Fibroblast of skin of left quadriceps (primary cell): ENCODE data around the gene MRPL20.
"Not testable (repeated sequence)": the region's sequence is repeated elsewhere in the genome, so short reads cannot be mapped to it uniquely, and the experiment has no call there.

Experiments used
- DNase-seq, 2 experiments: peaks; one replicate each; pipeline ENCODE4 v3.0.0-alpha.2; 2013; ENCODE audit warnings: low read depth in 2 of 2

MRPL20 gene

DNA sequence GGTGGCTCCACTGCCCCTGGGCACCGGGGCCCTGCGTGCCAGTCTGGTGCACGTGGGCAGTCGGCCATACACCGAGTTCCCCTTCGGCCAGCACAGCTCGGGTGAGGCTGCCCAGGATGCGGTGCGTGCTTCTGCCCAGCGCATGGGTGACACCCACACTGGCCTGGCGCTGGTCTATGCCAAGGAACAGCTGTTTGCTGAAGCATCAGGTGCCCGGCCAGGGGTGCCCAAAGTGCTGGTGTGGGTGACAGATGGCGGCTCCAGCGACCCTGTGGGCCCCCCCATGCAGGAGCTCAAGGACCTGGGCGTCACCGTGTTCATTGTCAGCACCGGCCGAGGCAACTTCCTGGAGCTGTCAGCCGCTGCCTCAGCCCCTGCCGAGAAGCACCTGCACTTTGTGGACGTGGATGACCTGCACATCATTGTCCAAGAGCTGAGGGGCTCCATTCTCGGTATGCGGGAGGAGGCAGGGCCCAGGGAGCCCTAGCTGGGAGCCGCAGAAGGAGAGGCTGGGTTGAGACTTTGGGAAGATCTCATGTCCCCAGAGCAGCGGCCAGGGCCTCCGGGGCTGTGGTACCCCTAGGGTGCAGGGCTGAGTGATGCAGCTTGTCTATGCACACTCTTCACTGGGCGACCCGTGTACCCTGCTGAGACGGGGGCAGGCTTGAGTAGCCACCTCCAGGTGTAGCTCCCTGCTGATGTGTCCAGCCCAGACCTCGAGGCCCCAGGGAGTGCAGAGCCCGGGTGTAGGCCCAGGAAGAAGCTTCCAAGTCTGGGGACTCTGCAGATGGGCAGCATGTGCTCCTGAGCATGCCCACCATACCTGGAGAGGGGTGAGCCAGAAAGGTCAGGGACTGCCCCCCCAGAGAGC lies 30.2 kb upstream of the MRPL20 start:
- no peak for DNase-seq

DNA sequence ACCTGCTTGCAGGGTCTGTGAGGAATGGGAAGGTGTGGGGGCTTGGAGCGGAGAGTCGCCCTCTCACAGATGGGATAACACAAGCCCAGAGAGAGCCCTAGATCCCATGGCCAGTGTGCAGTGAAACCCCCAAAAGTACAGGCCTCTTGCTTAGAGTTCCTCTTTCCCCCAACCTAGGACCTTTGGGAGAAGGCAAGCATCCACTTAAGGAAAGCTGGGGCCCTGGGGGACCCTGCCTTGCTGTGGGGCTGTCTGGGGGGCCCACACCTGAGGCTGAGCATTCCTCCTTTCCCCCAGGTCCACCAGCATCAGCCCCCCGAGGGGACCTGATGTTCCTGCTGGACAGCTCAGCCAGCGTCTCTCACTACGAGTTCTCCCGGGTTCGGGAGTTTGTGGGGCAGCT lies 29.5 kb upstream of the MRPL20 start:
- no peak for DNase-seq

DNA sequence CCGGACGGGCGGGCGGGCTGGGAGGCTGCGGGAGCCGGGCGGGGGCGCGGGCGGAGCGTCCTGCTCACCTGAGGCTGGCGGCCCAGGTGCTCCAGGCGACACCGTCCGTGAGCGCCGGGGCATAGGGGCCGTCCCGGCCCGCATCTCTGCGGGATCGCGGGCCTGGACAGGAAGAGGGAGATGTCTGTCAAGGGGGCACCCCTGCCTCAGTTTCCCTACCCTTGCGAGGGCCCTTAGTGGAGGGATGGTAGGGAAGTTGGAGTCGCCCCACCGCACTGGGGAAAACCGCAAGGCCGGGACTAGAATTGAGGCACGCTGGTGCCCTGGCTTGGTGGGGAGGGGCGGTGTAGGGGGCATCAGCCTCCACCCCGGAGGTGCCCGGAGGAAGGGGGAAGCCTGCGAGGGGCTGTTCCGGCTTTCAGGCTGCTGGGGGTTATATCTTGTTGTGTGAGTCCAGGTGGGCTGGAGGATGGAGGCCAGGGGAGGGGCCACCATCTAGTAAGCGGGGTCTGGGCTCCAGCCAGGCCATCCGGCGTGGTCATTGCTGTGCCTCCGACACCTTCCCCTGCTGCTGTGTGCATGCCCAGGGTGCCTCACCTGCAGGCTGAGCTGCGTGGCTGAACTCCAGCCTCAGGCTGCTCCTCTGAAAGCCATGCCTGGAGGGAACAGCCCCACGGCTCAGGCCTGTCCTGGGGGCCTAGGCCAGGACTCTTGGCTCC lies 29.0 kb upstream of the MRPL20 start:
- no peak for DNase-seq

DNA sequence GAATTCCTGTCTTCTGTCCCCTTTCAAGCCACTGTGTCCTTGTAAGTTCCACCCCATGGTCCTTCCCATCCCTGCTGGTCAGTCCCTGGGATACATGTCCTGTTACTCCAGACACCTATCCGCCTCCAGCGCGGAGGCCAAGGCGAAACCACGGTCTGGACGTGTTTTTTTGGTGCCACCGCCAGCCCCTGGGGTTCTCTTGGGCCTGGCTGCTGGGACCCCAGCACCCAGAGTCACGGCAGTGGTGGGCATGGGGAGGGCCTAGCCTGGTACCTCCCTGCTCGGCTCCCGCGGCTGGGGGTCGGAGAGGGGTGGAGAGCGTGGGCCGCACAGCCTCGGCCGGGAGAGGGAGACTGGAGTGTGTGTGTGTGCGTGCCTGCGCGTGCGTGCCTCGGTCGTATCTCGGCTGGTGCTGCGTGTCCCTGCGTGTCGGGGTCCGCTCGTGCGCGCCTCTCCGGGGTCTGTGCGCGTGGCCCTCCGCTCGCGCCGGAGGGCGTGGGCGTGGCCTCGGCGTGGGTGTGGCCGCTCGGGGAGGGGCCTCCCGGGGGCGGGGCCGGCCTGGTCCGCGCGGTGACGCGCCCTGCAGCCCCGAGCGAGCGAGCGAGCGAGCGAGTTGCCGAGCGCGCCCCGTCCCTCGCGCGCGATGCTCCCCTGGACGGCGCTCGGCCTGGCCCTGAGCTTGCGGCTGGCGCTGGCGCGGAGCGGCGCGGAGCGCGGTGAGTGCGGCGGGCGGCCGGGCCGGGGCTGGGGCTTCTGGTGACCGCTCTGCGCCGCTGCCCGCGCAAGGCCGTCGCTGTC lies 28.2 kb upstream of the MRPL20 start, which contains the start of gene VWA1:
Gene VWA1 (plus strand): TSS at position 585 of the 798 bp plus-strand sequence. CDS start 59 bp downstream, at position 644.
- DNase-seq, result peak; percentile 39 to 44

DNA sequence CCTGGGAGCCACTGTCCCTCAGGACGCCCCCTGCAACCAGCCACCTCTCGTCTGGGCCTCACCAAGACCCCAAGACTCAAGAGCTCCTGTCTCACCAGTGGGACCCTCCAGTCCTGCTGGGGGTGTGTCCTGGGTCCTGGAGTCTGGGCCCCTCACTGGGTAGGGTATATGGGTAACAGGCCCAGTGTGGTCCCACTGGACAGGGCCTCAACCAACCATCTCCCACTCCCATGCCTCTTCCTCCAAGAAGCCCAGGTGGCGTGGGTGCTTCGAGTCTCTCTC lies 27.7 kb upstream of the MRPL20 start:
- no peak for DNase-seq

DNA sequence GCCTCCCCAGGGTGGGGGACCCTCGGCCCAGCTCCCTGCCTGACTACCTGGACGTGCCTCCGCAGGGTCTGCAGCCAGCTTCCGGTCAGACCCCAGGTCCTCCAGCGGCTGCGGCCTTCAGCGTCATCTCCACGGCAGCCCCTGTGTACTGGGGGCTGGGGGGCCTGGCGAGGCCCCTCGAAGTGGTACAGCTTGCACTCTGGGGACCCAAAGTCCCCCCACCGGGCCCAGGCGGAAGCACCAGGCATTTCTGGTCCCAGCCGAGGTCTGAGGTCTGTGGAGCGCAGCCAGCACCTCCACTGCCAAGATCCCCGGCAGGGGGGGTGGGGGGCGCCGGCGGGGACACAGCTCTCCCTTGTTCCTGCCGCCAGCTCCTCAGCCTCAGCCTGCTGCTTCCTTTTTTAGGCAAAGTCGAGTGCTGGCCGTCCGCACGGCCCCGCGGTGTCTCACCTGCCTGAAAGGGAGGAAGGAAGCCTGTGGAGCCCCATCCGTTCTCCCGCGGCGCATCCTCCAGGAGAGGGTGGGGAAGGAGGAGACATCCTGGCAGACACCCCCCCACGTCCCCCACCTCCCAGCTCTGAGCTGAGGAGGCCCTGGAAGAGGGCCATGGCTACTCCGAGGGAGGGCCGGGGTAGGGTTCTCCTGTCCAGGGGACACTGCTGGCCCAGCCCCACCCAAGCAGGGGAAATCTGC lies 27.2 kb upstream of the MRPL20 start:
- DNase-seq, result no peak

DNA sequence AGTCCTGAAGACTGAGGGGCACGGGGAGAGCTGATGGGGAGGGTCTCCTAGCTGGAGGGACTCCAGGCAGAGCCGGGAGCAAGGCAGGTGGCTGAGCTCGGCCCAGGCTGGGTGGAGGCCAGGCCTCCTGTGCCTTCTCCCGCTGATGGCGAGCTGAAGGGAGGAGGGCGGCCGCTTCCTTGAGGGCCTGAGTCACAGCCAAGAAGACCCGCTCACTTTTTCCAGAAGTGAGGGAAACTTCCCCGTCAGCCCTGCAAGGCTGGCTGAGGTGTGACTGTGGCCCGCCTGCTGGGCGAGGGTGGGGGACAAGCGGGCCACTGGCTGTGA lies 26.7 kb upstream of the MRPL20 start:
- DNase-seq, result no peak

DNA sequence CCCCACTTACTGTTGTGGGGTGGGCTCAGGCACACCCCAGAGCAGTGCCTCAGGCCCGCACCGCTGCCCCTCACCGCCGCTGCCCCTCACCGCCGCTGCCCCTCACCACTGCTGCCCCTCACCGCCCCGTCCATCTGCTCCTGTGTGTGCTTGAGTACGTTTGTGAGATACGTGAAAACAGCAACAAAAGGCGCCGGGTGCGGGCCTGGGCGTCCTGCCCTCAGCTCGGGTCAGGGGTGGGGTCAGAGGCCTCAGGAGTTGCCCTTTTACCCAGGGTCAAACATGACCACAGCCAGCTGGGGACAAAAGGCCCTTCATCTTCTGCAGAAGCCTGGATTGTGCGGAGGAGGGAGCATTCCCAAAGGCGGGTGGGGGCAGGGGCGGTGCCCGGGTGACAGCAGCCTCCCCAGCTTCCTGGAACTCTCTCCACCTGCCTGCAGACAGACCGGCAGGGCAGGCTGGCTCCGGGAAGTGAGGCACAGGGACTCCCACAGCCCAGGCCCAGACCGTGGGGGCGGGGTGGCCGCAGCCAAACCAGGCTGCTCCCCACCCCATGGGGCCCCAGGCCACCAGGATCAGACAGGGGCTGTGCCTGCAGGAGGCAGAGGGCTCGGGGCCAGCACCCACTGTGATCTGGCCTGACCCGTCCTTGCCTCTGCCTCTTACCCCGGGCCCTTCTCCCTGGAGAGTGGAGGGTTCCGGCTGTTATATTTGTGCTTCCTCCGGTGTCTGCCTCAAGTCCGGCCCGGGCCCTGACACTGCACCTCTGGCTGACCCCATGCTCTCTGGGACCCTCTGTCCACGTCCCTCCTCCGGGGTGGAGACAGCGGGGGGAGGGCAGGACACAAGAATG lies 26.1 kb upstream of the MRPL20 start:
- no peak for DNase-seq

DNA sequence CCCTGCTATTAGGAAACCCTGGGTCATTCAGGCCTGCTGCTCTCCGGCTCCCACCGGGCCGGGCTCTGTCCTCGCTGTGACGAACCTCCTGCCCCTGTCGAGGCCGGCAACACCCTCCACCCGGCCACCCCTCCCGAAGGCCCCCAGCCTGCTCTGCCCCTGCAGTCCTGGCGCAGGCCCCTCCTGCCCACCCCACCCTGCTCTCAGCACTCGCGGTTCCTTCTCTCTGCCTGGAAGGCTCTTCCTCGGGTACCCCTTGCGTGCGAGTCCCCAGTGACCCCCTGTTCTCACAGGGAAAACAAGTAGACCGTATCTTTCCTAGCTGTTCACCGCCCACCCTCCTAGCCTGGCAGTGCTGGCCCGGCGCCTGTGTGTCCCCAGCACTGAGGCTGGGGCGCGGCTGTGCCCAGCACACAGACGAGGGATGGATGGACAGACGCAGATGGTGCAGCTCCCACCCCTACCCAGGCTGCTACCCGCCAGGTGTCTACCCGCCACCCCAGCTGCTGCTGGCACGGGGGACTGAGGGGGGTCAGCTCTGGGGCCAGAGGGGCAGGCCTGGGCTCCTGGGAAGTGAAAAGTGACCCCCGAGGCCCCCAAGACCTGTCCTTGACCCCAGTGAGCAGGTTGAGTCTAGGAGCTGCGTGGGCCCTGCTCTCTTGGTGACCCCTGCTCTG lies 25.3 kb upstream of the MRPL20 start:
- DNase-seq, result no peak

DNA sequence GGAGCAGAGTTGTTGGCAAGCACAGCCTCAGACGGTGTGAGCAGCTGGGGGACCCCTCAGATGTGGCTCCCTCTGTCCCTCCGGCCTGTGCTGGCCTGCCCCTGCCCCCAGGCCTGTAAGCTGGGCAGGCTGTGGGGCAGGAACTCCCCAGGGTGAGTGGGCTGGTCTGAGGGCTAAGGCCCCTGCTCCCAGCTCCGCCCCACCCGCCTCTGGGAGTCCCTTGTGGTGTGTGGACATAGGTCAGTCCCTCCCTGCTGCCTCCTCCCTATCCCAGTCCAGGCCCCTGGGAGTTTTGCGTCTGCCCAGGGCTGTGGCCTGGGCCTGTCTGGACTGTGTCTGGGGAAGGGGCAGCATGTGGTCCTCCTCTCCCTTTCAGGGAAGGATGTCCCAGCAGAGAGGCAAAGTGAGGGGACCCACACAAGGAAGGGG lies 24.8 kb upstream of the MRPL20 start:
- no peak for DNase-seq

DNA sequence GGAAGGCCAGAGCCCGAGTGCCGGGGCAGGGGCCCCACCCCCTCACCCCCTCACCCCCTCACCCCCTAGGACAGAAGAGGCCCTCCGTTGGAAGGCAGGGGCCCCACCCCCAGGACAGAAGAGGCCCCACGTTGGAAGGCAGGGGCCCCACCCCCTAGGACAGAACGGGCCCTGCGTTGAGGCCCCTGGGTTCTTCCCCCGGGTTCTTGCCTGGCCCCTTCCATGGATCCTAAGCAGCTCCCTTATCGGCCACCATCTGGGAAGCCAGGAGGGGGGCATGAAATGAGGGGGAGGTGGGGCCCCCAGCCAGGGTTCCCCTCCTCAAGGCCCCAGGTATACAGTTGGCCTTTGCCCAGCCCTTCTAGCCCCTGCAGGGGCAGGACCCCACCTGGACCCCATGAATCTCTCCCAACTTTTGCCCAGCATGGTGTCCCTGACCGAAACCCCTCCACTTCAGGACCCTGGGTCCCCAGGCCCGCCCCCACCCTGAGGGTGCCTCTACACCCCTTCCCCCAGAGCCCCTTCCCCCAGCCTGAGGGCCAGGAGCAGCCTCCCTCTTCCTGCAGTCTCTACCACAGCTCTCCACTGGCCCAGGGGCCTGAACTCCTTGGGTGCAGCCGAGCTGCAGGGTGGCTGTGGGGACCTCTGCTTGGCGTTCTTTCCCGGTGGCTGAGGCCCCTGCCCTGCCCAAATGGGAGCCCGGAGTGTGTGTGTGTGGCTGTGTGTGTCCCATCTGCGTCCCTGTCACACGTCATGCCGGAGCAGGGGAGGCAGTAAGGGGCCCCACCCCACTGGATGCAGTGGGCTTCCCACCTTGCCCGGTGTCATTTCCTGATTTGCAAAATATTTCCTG lies 24.1 kb upstream of the MRPL20 start:
- DNase-seq, result no peak

DNA sequence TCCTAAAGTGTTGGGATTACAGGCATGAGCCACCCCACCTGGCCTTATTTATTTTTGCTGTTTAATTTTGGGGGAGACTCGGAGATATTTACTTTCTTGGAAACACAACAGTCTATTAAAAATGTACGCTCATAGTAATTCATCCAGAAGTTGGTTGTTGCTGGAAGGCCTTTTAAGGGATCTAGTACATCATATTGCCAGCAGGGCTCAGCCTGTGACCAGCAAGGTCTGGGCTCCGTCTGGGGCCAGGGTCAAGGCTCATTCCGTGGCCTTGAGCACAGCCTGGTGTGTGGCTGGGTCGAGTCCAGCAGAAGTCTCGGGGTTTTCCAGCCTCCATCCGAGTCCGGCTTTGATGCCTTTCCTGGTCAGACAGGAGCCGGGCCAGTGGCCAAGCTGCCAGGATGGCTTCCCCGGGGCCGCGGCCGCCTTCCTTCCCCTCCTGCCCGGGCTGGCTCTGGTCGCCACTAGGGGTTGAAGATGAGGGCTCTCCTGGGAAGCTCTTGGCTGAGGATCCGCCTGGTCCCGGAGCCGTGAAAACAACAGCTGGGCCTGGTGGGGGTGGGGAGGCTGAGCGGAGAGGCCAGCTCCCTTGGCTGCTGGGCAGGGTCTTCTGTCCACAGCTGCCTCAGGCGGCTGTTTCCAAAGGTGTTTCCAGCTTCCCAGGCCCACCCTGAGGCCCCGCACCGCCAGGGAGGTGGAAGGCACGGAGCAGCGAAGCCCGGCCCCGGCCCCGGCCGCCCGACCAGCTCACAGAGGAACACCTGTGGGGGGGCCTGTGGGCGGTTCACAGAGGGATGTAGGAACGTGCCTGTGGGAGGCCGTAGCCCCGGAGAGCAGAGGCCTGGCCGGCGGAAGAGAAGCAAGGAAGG lies 23.3 kb upstream of the MRPL20 start:
- DNase-seq, result peak in 1 of 2 experiments; percentile 18

DNA sequence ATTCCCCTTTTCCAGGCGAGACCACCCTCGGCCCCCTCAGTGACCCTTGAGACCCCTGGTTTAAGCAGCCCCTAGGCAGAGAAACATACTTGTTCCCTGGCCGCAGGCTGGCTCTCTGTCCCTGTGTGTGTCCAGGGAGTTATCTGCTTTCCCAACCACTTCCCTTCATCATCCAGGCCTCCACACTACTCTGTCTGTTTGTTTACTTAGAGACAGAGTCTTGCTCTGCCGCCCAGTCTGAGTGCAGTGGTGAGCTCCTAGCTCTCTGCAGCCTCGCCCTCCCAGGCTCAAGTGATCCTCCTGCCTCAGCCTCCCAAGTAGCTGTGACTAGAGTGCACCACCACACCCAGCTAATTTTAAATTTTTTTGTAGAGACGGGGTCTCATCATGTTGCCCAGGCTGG lies 22.6 kb upstream of the MRPL20 start:
- no peak for DNase-seq

DNA sequence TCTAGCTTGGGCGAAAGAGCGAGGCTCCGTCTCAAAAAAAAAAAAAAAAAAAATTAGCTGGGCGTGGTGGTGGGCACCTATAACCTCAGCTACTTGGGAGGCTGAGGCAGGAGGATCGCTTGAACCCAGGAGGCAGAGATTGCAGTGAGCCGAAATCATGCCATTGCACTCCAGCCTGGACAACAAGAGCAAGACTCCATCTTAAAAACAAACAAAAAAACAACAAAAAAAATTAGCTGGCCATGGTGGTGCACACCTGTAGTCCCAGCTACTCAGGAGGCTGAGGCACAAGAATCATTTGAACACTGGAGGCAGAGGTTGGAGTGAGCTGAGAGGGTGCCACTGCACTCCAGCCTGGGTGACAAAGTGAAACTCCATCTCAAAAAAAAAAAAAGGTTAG lies 21.9 kb upstream of the MRPL20 start:
- DNase-seq, result not testable (repeated sequence)

DNA sequence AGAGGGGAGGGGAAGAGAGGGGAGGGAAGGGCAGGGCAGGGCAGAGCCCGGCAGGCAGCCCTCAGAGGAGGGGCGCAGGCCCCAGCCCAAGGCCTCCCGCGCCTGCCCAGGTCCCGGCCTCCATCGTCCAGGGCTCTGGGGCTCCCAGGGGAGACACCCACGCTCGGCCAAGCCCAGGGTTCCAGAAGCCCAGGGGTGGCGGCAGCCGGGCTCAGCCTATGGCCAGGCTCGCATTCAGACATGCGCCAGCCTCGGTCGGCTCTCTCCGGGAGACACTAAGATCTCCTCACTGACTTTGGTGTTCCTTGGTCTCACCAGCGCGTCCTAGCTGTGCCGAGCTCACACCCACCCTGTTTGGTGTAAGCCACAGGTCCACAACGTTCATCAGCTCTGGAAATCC lies 21.1 kb upstream of the MRPL20 start:
- no peak for DNase-seq

DNA sequence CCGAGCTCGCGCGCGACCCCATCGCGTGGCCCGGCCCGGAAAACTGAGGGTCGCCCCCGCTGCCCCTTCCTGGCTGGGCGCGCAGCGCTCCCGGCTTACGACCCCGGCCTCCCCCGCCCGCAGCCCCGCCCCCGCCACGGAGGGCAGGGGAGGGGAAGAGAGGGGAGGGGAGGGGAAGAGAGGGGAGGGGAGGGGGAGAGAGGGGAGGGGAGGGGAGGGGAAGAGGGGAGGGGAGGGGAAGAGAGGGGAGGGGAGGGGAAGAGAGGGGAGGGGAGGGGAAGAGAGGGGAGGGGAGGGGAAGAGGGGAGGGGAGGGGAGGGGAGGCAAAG lies 20.7 kb upstream of the MRPL20 start:
- DNase-seq, result no peak

DNA sequence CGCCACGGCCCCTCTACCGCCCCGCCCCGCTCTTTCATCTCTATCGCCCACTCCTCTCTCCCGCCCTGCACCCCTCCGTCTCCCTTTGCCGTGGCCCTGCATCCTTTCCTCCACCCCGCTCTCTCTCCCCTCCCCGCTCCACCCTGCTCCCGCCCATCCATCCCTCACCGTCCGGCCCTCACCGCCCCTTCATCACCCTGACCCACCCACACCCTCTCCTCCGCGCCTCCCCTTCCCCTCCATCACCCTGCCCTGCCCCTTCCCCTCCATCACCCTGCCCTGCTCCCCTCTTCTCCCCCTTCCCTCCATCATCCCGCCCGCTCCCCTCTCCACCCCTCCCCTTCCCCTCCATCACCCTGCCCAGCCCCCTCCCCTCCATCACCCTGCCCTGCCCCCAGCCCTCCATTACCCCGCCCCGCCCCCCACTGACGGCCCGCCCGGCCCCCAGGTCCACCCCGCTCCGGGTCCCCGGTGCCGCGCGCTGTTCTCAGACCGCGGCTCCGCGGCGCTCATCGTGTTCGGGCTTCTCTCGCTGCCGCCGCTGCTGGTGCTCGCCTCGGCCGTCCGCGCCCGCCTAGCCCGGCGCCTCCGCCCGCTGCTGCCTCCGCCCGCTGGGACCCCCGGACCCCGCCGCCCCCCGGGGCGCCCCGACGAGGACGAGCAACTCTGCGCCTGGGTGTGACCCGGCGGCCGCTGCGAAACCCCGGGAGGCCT lies 20.2 kb upstream of the MRPL20 start:
- DNase-seq, result no peak

DNA sequence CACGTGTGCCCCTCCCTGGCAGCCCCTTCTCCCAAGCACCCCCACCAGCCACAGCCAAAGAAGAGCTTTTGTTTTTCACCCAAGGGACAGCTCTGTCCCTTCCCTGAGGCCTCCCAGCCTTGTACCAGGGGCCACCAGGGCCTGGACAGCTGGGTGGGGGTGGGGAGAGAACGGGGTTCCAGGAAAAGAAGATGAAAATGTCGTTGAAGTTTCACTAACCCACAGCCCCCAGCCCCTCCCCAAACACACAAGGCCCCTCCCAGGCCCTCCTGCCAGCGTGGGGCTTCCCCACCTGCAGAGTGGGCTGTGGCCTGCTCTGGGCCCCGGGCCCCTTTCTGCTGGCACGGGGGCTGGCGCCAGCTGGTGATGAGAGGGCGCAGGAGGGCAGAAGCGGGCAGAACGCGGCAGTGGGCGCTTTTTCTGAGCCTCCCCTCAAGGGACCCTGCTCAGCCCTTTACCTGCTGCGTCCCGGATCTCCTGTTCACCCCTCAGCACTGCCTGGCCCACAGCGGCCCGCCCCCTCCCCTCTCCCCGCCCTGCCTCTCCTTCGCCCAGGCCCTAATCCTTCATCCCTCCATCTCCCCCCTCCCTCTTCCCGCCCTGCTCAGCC lies 19.5 kb upstream of the MRPL20 start:
- no peak for DNase-seq
